Right atrium auricular region (tissue), 2 donors: ENCODE data around the gene MYH10. TPM values are rescaled to one million over a fixed set of nuclear protein-coding genes. Genes with fewer than 3 reads are reported as not detected.
A peak's percentile ranks its signal among the peaks of the same experiment; 100 is the strongest.

Source experiments
- DNase-seq: peaks from one replicate; pipeline ENCODE4 v3.0.0-alpha.2; 2019; ENCODE audit warnings: low spot score
- H3K27ac ChIP-seq, 2 donors: fragments of 200-600 bp; sonication (generic); 1 replicate in 1 of 2; 2 replicates in 1 of 2; pipeline ENCODE4 v1.5.1; 2016 to 2019
- H3K27me3 ChIP-seq, 2 donors: fragments of 200-600 bp; sonication (generic); one replicate each; pipeline versions ENCODE4 v1.5.1 to v1.6.0; 2017 to 2019
- H3K36me3 ChIP-seq: fragments of 200-600 bp; sonication (generic); one replicate; pipeline ENCODE4 v1.5.1; 2016
- H3K4me1 ChIP-seq, 2 donors: fragments of 200-600 bp; sonication (generic); one replicate each; pipeline versions ENCODE4 v1.5.1 to v1.6.0; 2017 to 2019
- H3K4me3 ChIP-seq, 2 donors: fragments of 200-600 bp; sonication (generic); 1 replicate in 1 of 2; 2 replicates in 1 of 2; pipeline ENCODE4 v1.5.1; 2017 to 2019; ENCODE audit warnings: mild to moderate bottlenecking in 1 of 2, moderate library complexity in 1 of 2
- H3K9me3 ChIP-seq, 2 donors: fragments of 200-600 bp; sonication (generic); one replicate each; pipeline ENCODE4 v1.5.1; 2019
- CTCF ChIP-seq, 2 donors: fragments of 200-600 bp; sonication (generic); IDR thresholded peaks; one replicate each; pipeline ENCODE4 v1.5.1; 2019; ENCODE audit warnings: antibody characterized with exemption in 2 of 2
- total RNA-seq, 2 donors: library from RNA; depleted of rRNA; stranded (reverse); fragments of >200 nt; gene quantifications; one replicate each; pipeline ENCODE4 v1.1.0, GENCODE V29; 2016

MYH10 gene
- total RNA-seq, 2 donors from 2014 or later: 48.9 to 49.1 TPM

- no peaks in the 10 kb centered on the region for H3K27me3 ChIP-seq
Observed at GRCh38 chr17:8631554-8631877, 991 bp upstream of the MYH10 start.

GRCh38 chr17:8630802-8631553 lies 453 bp upstream of the MYH10 start:
- Histone ChIP-seq H3K4me1 (peaks cover 0 to 30% of the 10 kb centered on the region in 2 donors), H3K27me3 (no peaks in the 10 kb centered on the region), H3K36me3 (no peaks in the 10 kb centered on the region), H3K27ac (peak overlapping the region; percentile 82 to 95), H3K4me3 (peak overlapping the region; percentile 70 to 72), H3K9me3 (no peaks in the 10 kb centered on the region)
- DNase-seq: peak; percentile 98
- peak in 1 of 2 donors; percentile 56 for TF ChIP-seq CTCF (IDR thresholded peaks at IDR 0.05)

More at GRCh38 chr17:8631554-8631877, 991 bp upstream of the MYH10 start:
- no peak for DNase-seq
- Histone ChIP-seq H3K36me3 (no peaks in the 10 kb centered on the region), H3K27ac (peak overlapping the region; percentile 82 to 95), H3K9me3 (no peaks in the 10 kb centered on the region), H3K4me3 (peak overlapping the region; percentile 70 to 72), H3K4me1 (peaks cover 0 to 30% of the 10 kb centered on the region in 2 donors)
- peak in 1 of 2 donors; percentile 1 for TF ChIP-seq CTCF (IDR thresholded peaks at IDR 0.05)

- no peaks in the 10 kb centered on the region for H3K36me3 ChIP-seq
- TF ChIP-seq CTCF (IDR thresholded peaks at IDR 0.05): no peak
- DNase-seq: no peak
- H3K27me3 ChIP-seq: no peaks in the 10 kb centered on the region
- peak overlapping the region; percentile 70 to 72 for H3K4me3 ChIP-seq
- H3K27ac ChIP-seq: peak overlapping the region; percentile 82 to 95
- no peaks in the 10 kb centered on the region for H3K9me3 ChIP-seq
- peaks cover 0 to 30% of the 10 kb centered on the region in 2 donors for H3K4me1 ChIP-seq
Observed at GRCh38 chr17:8629371-8630226, 926 bp downstream of the MYH10 start.

- Histone ChIP-seq H3K4me1 (peaks cover 0 to 32% of the 10 kb centered on the region in 2 donors), H3K27ac (peak overlapping the region; percentile 82 to 95), H3K36me3 (no peaks in the 10 kb centered on the region), H3K9me3 (no peaks in the 10 kb centered on the region), H3K27me3 (no peaks in the 10 kb centered on the region), H3K4me3 (peak overlapping the region in 1 of 2 donors; percentile 72)
- TF ChIP-seq CTCF (IDR thresholded peaks at IDR 0.05): no peak
- DNase-seq: no peak
Observed at GRCh38 chr17:8628609-8629169, 1.8 kb downstream of the MYH10 start.

GRCh38 chr17:8628172-8628571 lies 2.4 kb downstream of the MYH10 start:
- Histone ChIP-seq H3K27ac (peak overlapping the region; percentile 82 to 95), H3K9me3 (no peaks in the 10 kb centered on the region), H3K36me3 (no peaks in the 10 kb centered on the region), H3K27me3 (no peaks in the 10 kb centered on the region), H3K4me1 (peaks cover 0 to 37% of the 10 kb centered on the region in 2 donors), H3K4me3 (peak overlapping the region in 1 of 2 donors; percentile 72)
- no peak for TF ChIP-seq CTCF (IDR thresholded peaks at IDR 0.05)
- no peak for DNase-seq
